ENCODE data around the gene CDK5.
"Not testable (repeated sequence)": the region's sequence is repeated elsewhere in the genome, so short reads cannot be mapped to it uniquely, and the experiment has no call there.

The CDK5 gene

DNA sequence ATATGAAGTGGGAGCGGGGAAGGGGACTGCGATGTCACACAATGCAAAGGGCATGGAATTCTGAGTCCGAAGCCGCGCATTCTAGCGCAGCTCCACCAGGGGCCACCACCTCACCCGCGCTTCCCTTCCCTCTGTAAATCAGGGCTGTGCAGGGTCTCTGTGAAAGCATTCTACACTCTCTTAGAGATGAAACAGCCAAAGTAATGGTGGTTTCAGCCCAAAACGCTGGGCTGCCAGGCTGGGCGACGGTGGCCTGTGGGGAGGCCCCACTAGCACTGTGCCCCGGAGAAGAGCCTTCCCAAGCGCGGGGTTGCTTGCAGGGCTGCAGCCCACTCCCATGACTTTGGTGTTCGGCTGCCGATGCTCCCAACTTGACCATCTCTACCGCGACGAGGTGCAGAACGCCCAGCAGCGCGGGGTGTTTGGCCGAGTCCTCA is 44.8 kb downstream of the CDK5 start:
- no peaks in the 10 kb centered on the region for H3K79me1 ChIP-seq (replicated peaks; ENCODE audit: low read length, poor library complexity, severe bottlenecking)
- H2BK15ac ChIP-seq (ENCODE audit: low read depth, poor library complexity, severe bottlenecking), result no peak overlapping the region
- no peak overlapping the region for H2BK120ac ChIP-seq (ENCODE audit: low read depth, low read length)
- no peak overlapping the region for H3K14ac ChIP-seq (ENCODE audit: low read length in 2 of 2)
- no peaks in the 10 kb centered on the region for H3K36me3 ChIP-seq (ENCODE audit: control insufficient read depth in 1 of 2, insufficient read depth in 2 of 2, low read depth in 1 of 2, low read length in 2 of 2)
- no peak overlapping the region for H3K9ac ChIP-seq (ENCODE audit: low read length)
- WGBS, result 33% methylated on average over 19 of the region's 23 CpGs
- H2BK12ac ChIP-seq (ENCODE audit: low read length in 2 of 2), result peak overlapping the region in 1 of 2 experiments; percentile 43
- H3K4me3 ChIP-seq (ENCODE audit: insufficient read depth in 1 of 2, low read depth in 1 of 2, low read length in 2 of 2), result peak overlapping the region in 1 of 2 experiments; percentile 61
- peak overlapping the region in 1 of 2 experiments; percentile 18 for H3K18ac ChIP-seq (ENCODE audit: low read depth in 1 of 2, low read length in 2 of 2)
- no peak overlapping the region for H3K4ac ChIP-seq (ENCODE audit: low read depth in 1 of 2, low read length in 2 of 2)
- peak overlapping the region; percentile 45 for H4K8ac ChIP-seq (ENCODE audit: low read length)
- peak overlapping the region in 1 of 2 experiments; percentile 23 for H3K23ac ChIP-seq (ENCODE audit: low read length in 2 of 2)
- no peaks in the 10 kb centered on the region for H3K9me3 ChIP-seq (ENCODE audit: control insufficient read depth, low read length)
- H2AFZ ChIP-seq (ENCODE audit: low read depth, low read length), result peak overlapping the region; percentile 48
- H2BK5ac ChIP-seq (ENCODE audit: low read depth, low read length, poor library complexity, severe bottlenecking), result no peak overlapping the region
- H3K4me2 ChIP-seq (ENCODE audit: low read length, poor library complexity, severe bottlenecking), result no peak overlapping the region
- DNase-seq, result peak; percentile 49
- peaks cover 16% of the 10 kb centered on the region for H3K4me1 ChIP-seq (ENCODE audit: control insufficient read depth, insufficient read depth, low read depth, low read length)
- H3K27me3 ChIP-seq (ENCODE audit: control insufficient read depth in 1 of 2, insufficient read depth in 1 of 2, low read length in 2 of 2), result peaks cover 44 to 46% of the 10 kb centered on the region in 2 experiments
- no peak overlapping the region for H3K27ac ChIP-seq (ENCODE audit: low read length, poor library complexity, severe bottlenecking)
- no peak overlapping the region for H4K91ac ChIP-seq (ENCODE audit: low read length)
- H2AK5ac ChIP-seq (ENCODE audit: low read length, severe bottlenecking), result no peak overlapping the region

GRCh38 chr7:151012031-151012692 is 45.5 kb downstream of the CDK5 start:
- peak overlapping the region; percentile 18 for H4K91ac ChIP-seq (ENCODE audit: low read length)
- no peak overlapping the region for H3K4me3 ChIP-seq (ENCODE audit: insufficient read depth in 1 of 2, low read depth in 1 of 2, low read length in 2 of 2)
- H2AFZ ChIP-seq (ENCODE audit: low read depth, low read length), result no peak overlapping the region
- no peak overlapping the region for H2AK5ac ChIP-seq (ENCODE audit: low read length, severe bottlenecking)
- peaks cover 21% of the 10 kb centered on the region for H3K4me1 ChIP-seq (ENCODE audit: control insufficient read depth, insufficient read depth, low read depth, low read length)
- no peak overlapping the region for H3K9ac ChIP-seq (ENCODE audit: low read length)
- H2BK5ac ChIP-seq (ENCODE audit: low read depth, low read length, poor library complexity, severe bottlenecking), result no peak overlapping the region
- H3K79me1 ChIP-seq (replicated peaks; ENCODE audit: low read length, poor library complexity, severe bottlenecking), result no peaks in the 10 kb centered on the region
- peak overlapping the region; percentile 73 for H2BK15ac ChIP-seq (ENCODE audit: low read depth, poor library complexity, severe bottlenecking)
- peak; percentile 70 for DNase-seq
- H3K27ac ChIP-seq (ENCODE audit: low read length, poor library complexity, severe bottlenecking), result no peak overlapping the region
- no peak overlapping the region for H2BK120ac ChIP-seq (ENCODE audit: low read depth, low read length)
- peak overlapping the region in 1 of 2 experiments; percentile 47 for H2BK12ac ChIP-seq (ENCODE audit: low read length in 2 of 2)
- no peak overlapping the region for H4K8ac ChIP-seq (ENCODE audit: low read length)
- H3K36me3 ChIP-seq (ENCODE audit: control insufficient read depth in 1 of 2, insufficient read depth in 2 of 2, low read depth in 1 of 2, low read length in 2 of 2), result no peaks in the 10 kb centered on the region
- no peak overlapping the region for H3K4me2 ChIP-seq (ENCODE audit: low read length, poor library complexity, severe bottlenecking)
- no peak overlapping the region for H3K18ac ChIP-seq (ENCODE audit: low read depth in 1 of 2, low read length in 2 of 2)
- peaks cover 41 to 44% of the 10 kb centered on the region in 2 experiments for H3K27me3 ChIP-seq (ENCODE audit: control insufficient read depth in 1 of 2, insufficient read depth in 1 of 2, low read length in 2 of 2)
- H3K23ac ChIP-seq (ENCODE audit: low read length in 2 of 2), result no peak overlapping the region
- H3K9me3 ChIP-seq (ENCODE audit: control insufficient read depth, low read length), result no peaks in the 10 kb centered on the region
- no peak overlapping the region for H3K14ac ChIP-seq (ENCODE audit: low read length in 2 of 2)
- 59% methylated on average over 6 of the region's 6 CpGs for WGBS
- peak overlapping the region; percentile 42 to 68 for H3K4ac ChIP-seq (ENCODE audit: low read depth in 1 of 2, low read length in 2 of 2)

- not testable (repeated sequence) for H2BK120ac ChIP-seq (ENCODE audit: low read depth, low read length); H3K14ac ChIP-seq (ENCODE audit: low read length in 2 of 2); H3K18ac ChIP-seq (ENCODE audit: low read depth in 1 of 2, low read length in 2 of 2); H3K9me3 ChIP-seq (ENCODE audit: control insufficient read depth, low read length); H3K79me1 ChIP-seq (replicated peaks; ENCODE audit: low read length, poor library complexity, severe bottlenecking); H3K23ac ChIP-seq (ENCODE audit: low read length in 2 of 2); H2BK5ac ChIP-seq (ENCODE audit: low read depth, low read length, poor library complexity, severe bottlenecking); H4K91ac ChIP-seq (ENCODE audit: low read length); DNase-seq; H4K8ac ChIP-seq (ENCODE audit: low read length); H2BK15ac ChIP-seq (ENCODE audit: low read depth, poor library complexity, severe bottlenecking); H2BK12ac ChIP-seq (ENCODE audit: low read length in 2 of 2); H3K4me2 ChIP-seq (ENCODE audit: low read length, poor library complexity, severe bottlenecking); H3K36me3 ChIP-seq (ENCODE audit: control insufficient read depth in 1 of 2, insufficient read depth in 2 of 2, low read depth in 1 of 2, low read length in 2 of 2); H3K4ac ChIP-seq (ENCODE audit: low read depth in 1 of 2, low read length in 2 of 2); H3K4me3 ChIP-seq (ENCODE audit: insufficient read depth in 1 of 2, low read depth in 1 of 2, low read length in 2 of 2); H3K9ac ChIP-seq (ENCODE audit: low read length); H2AFZ ChIP-seq (ENCODE audit: low read depth, low read length); H2AK5ac ChIP-seq (ENCODE audit: low read length, severe bottlenecking); H3K27ac ChIP-seq (ENCODE audit: low read length, poor library complexity, severe bottlenecking)
- Histone ChIP-seq H3K4me1 (ENCODE audit: control insufficient read depth, insufficient read depth, low read depth, low read length) (peaks cover 21% of the 10 kb centered on the region), H3K27me3 (ENCODE audit: control insufficient read depth in 1 of 2, insufficient read depth in 1 of 2, low read length in 2 of 2) (peaks cover 39 to 43% of the 10 kb centered on the region in 2 experiments)
- WGBS, result 84% methylated on average over 12 of the region's 12 CpGs
Measured at GRCh38 chr7:151011616-151012015, 46.1 kb downstream of the CDK5 start.

GRCh38 chr7:151011097-151011409 is 46.6 kb downstream of the CDK5 start:
- Histone ChIP-seq H4K91ac (ENCODE audit: low read length) (peak overlapping the region; percentile 52), H3K27ac (ENCODE audit: low read length, poor library complexity, severe bottlenecking) (no peak overlapping the region), H3K79me1 (replicated peaks; ENCODE audit: low read length, poor library complexity, severe bottlenecking) (no peaks in the 10 kb centered on the region), H2BK15ac (ENCODE audit: low read depth, poor library complexity, severe bottlenecking) (peak overlapping the region; percentile 73), H3K9ac (ENCODE audit: low read length) (no peak overlapping the region), H3K18ac (ENCODE audit: low read depth in 1 of 2, low read length in 2 of 2) (peak overlapping the region; percentile 6 to 48), H2AFZ (ENCODE audit: low read depth, low read length) (no peak overlapping the region), H3K4me3 (ENCODE audit: insufficient read depth in 1 of 2, low read depth in 1 of 2, low read length in 2 of 2) (no peak overlapping the region), H3K9me3 (ENCODE audit: control insufficient read depth, low read length) (no peaks in the 10 kb centered on the region), H3K4me1 (ENCODE audit: control insufficient read depth, insufficient read depth, low read depth, low read length) (peaks cover 21% of the 10 kb centered on the region), H3K4me2 (ENCODE audit: low read length, poor library complexity, severe bottlenecking) (no peak overlapping the region), H2AK5ac (ENCODE audit: low read length, severe bottlenecking) (no peak overlapping the region), H3K14ac (ENCODE audit: low read length in 2 of 2) (no peak overlapping the region), H3K4ac (ENCODE audit: low read depth in 1 of 2, low read length in 2 of 2) (peak overlapping the region; percentile 37 to 61), H3K36me3 (ENCODE audit: control insufficient read depth in 1 of 2, insufficient read depth in 2 of 2, low read depth in 1 of 2, low read length in 2 of 2) (no peaks in the 10 kb centered on the region), H2BK12ac (ENCODE audit: low read length in 2 of 2) (peak overlapping the region in 1 of 2 experiments; percentile 61), H4K8ac (ENCODE audit: low read length) (peak overlapping the region; percentile 57), H3K23ac (ENCODE audit: low read length in 2 of 2) (no peak overlapping the region), H2BK120ac (ENCODE audit: low read depth, low read length) (no peak overlapping the region), H3K27me3 (ENCODE audit: control insufficient read depth in 1 of 2, insufficient read depth in 1 of 2, low read length in 2 of 2) (peaks cover 41% of the 10 kb centered on the region in 2 experiments), H2BK5ac (ENCODE audit: low read depth, low read length, poor library complexity, severe bottlenecking) (no peak overlapping the region)
- DNase-seq, result peak; percentile 50
- 0% methylated on average over 1 of the region's 1 CpG for WGBS
